GM23248 (cell line): ENCODE results near the gene OR2L2. TPM values are rescaled to one million over a fixed set of nuclear protein-coding genes. Genes with fewer than 3 reads are reported as not detected.
"Not testable (repeated sequence)": the region's sequence is repeated elsewhere in the genome, so short reads cannot be mapped to it uniquely, and the experiment has no call there.

Source experiments
- DNase-seq: peaks from one replicate; pipeline ENCODE4 v3.0.0-alpha.2; 2015
- H2AFZ ChIP-seq: fragments of 200-600 bp; sonication (generic); 2 replicates; pipeline ENCODE4 v1.6.1; 2016; ENCODE audit warnings: antibody characterized with exemption
- H3F3A ChIP-seq: fragments of 200-600 bp; sonication (generic); 2 replicates; pipeline ENCODE4 v1.6.1; 2016; ENCODE audit warnings: mild to moderate bottlenecking, antibody characterized with exemption, mixed run types; ENCODE audit not compliant: insufficient read depth
- H3K27ac ChIP-seq: fragments of 200-600 bp; sonication (generic); 2 replicates; pipeline ENCODE4 v1.5.1; 2016; ENCODE audit warnings: mild to moderate bottlenecking
- H3K27me3 ChIP-seq: fragments of 200-600 bp; sonication (generic); replicated peaks from 2 replicates; pipeline ENCODE4 v1.6.1; 2016; ENCODE audit warnings: mild to moderate bottlenecking; ENCODE audit not compliant: insufficient read depth
- H3K36me3 ChIP-seq: fragments of 200-600 bp; sonication (generic); 2 replicates; pipeline ENCODE4 v1.6.1; 2016; ENCODE audit warnings: low read depth, mild to moderate bottlenecking
- H3K4me1 ChIP-seq: fragments of 200-600 bp; sonication (generic); 2 replicates; pipeline ENCODE4 v1.6.1; 2016; ENCODE audit warnings: mild to moderate bottlenecking; ENCODE audit not compliant: insufficient read depth
- H3K4me2 ChIP-seq: fragments of 200-600 bp; sonication (generic); one replicate; pipeline ENCODE4 v1.6.1; 2016; ENCODE audit warnings: mild to moderate bottlenecking; ENCODE audit not compliant: unreplicated experiment
- H3K4me3 ChIP-seq: fragments of 200-600 bp; sonication (generic); 2 replicates; pipeline ENCODE4 v1.5.1; 2016; ENCODE audit warnings: mild to moderate bottlenecking
- H3K79me2 ChIP-seq: fragments of 200-600 bp; sonication (generic); 2 replicates; pipeline ENCODE4 v1.6.1; 2016; ENCODE audit warnings: mild to moderate bottlenecking; ENCODE audit not compliant: insufficient read depth
- H3K9ac ChIP-seq: fragments of 200-600 bp; sonication (generic); 2 replicates; pipeline ENCODE4 v1.6.1; 2016; ENCODE audit warnings: mild to moderate bottlenecking
- H3K9me2 ChIP-seq: fragments of 200-600 bp; sonication (generic); 2 replicates; pipeline ENCODE4 v1.6.1; 2016; ENCODE audit warnings: mixed run types, mild to moderate bottlenecking, moderate library complexity; ENCODE audit not compliant: insufficient read depth
- H3K9me3 ChIP-seq: fragments of 200-600 bp; sonication (generic); one replicate; pipeline ENCODE4 v1.6.1; 2017; ENCODE audit warnings: low read depth
- H4K20me1 ChIP-seq: fragments of 200-600 bp; sonication (generic); 2 replicates; pipeline ENCODE4 v1.6.0; 2016; ENCODE audit not compliant: insufficient read depth
- EZH2 ChIP-seq: fragments of 200-600 bp; sonication (generic); IDR thresholded peaks from 2 replicates; pipeline ENCODE4 v1.6.1; 2018; ENCODE audit warnings: antibody characterized with exemption, mild to moderate bottlenecking; ENCODE audit not compliant: insufficient read depth, poor library complexity, severe bottlenecking
- EZH2phosphoT487 ChIP-seq: fragments of 200-600 bp; sonication (generic); IDR thresholded peaks from 2 replicates; pipeline ENCODE4 v1.6.1; 2018; ENCODE audit warnings: antibody characterized with exemption, moderate library complexity, mild to moderate bottlenecking, low read depth; ENCODE audit not compliant: insufficient read depth
- WGBS, 2 experiments: methylation state at CpG; one replicate each; pipeline ENCODE4 v1.1.6; 2015 to 2017; ENCODE audit warnings: low lambda C conversion rate in 2 of 2, low coverage in 1 of 2; ENCODE audit errors: missing lambda C conversion rate in 2 of 2; 5-methylcytosine and 5-hydroxymethylcytosine counted together
- in situ Hi-C: fragments of 300-500 bp; cut with MboI; formaldehyde crosslinking; loops from 2 replicates; pipeline ENCODE4 v1.15.0; 2020
- polyA plus RNA-seq: library from polyadenylated mRNA; unstranded; fragments of >200 nt; fragmentation: Nextera tagmentation; extraction: Ambion mirVana; gene quantifications from 2 replicates; pipeline ENCODE4 v1.2.1, GENCODE V29; 2016
- small RNA-seq: library from RNA; depleted of rRNA; stranded (forward); fragments of <200 nt; gene quantifications from one replicate; pipeline ENCODE3, GENCODE V24; 2014; ENCODE audit warnings: low read depth, low replicate concordance
- total RNA-seq: library from RNA; depleted of rRNA; stranded (reverse); fragments of >200 nt; shearing (Covaris generic); gene quantifications from 2 replicates; pipeline ENCODE4 v1.2.3, GENCODE V29; 2014; rRNA removed

Gene OR2L2
- total and polyA plus RNA-seq, 2 experiments from 2014 or later = not detected

- Histone ChIP-seq H3K9me2 (no peaks in the 10 kb centered on the region), H3K9ac (no peak overlapping the region), H3K79me2 (no peaks in the 10 kb centered on the region), H3K27me3 (no peaks in the 10 kb centered on the region), H3K4me3 (no peak overlapping the region), H2AFZ (no peak overlapping the region), H3K9me3 (peaks cover 2% of the 10 kb centered on the region), H3F3A (no peaks in the 10 kb centered on the region), H3K27ac (no peak overlapping the region), H3K4me1 (no peaks in the 10 kb centered on the region), H3K4me2 (no peak overlapping the region), H3K36me3 (no peaks in the 10 kb centered on the region), H4K20me1 (no peaks in the 10 kb centered on the region)
- no peak for DNase-seq
- TF ChIP-seq EZH2phosphoT487 (no peak), EZH2 (no peak)
- WGBS, 2 experiments = 80 to 97% methylated on average over 2 to 3 of the region's 3 CpGs
- in situ Hi-C loops = no loop called here
Observed at GRCh38 chr1:248065604-248066003, 35.7 kb downstream of the OR2L2 start.

- DNase-seq, H3K27ac ChIP-seq, H3K9ac ChIP-seq, H3K4me1 ChIP-seq, H3K27me3 ChIP-seq, H3F3A ChIP-seq, H3K36me3 ChIP-seq, H4K20me1 ChIP-seq, H3K4me2 ChIP-seq, in situ Hi-C loops, H3K79me2 ChIP-seq, H2AFZ ChIP-seq, H3K9me3 ChIP-seq, H3K4me3 ChIP-seq, H3K9me2 ChIP-seq: not testable (repeated sequence)
- 37 to 50% methylated on average over 11 to 13 of the region's 17 CpGs for WGBS, 2 experiments
Observed at GRCh38 chr1:248083864-248084263, 54.0 kb downstream of the OR2L2 start.

Small RNA genes lying within 50 kb of the gene (small RNA-seq; reads per million reads assigned to genes)
- not detected for gene RF00019

Other genes starting within 250 kb of the OR2L2 start
- not detected in 2 replicates for gene OR14A16, start 206.0 kb upstream of the OR2L2 start, total RNA-seq
- gene OR14A16, start 206.0 kb upstream of the OR2L2 start, polyA plus RNA-seq = not detected in 2 replicates
- not detected in 2 replicates for gene OR11L1, start 188.2 kb upstream of the OR2L2 start, total RNA-seq
- not detected in 2 replicates for gene OR11L1, start 188.2 kb upstream of the OR2L2 start, polyA plus RNA-seq
- not detected in 2 replicates for gene TRIM58, start 172.9 kb upstream of the OR2L2 start, total RNA-seq
- gene TRIM58, start 172.9 kb upstream of the OR2L2 start, polyA plus RNA-seq = not detected in 2 replicates
- gene OR2W3, start 134.5 kb upstream of the OR2L2 start, total RNA-seq = not detected in 2 replicates
- not detected in 2 replicates for gene OR2W3, start 134.5 kb upstream of the OR2L2 start, polyA plus RNA-seq
- gene OR2T8, start 109.8 kb upstream of the OR2L2 start, total RNA-seq = not detected in 2 replicates
- not detected in 2 replicates for gene OR2T8, start 109.8 kb upstream of the OR2L2 start, polyA plus RNA-seq
- gene OR2AJ1, start 105.2 kb upstream of the OR2L2 start, total RNA-seq = not detected in 2 replicates
- gene OR2AJ1, start 105.2 kb upstream of the OR2L2 start, polyA plus RNA-seq = not detected in 2 replicates
- gene OR2L8, start 81.2 kb upstream of the OR2L2 start, total RNA-seq = not detected in 2 replicates
- not detected in 2 replicates for gene OR2L8, start 81.2 kb upstream of the OR2L2 start, polyA plus RNA-seq
- gene OR2AK2, start 64.8 kb upstream of the OR2L2 start, total RNA-seq = not detected in 2 replicates
- not detected in 2 replicates for gene OR2AK2, start 64.8 kb upstream of the OR2L2 start, polyA plus RNA-seq
- gene OR2L5, start 16.4 kb upstream of the OR2L2 start, total RNA-seq = not detected in 2 replicates
- gene OR2L5, start 16.4 kb upstream of the OR2L2 start, polyA plus RNA-seq = not detected in 2 replicates
- not detected in 2 replicates for gene OR2L3, start 16.8 kb downstream of the OR2L2 start, total RNA-seq
- gene OR2L3, start 16.8 kb downstream of the OR2L2 start, polyA plus RNA-seq = not detected in 2 replicates
- not detected in 2 replicates for gene OR2L13, start 65.1 kb downstream of the OR2L2 start, total RNA-seq
- not detected in 2 replicates for gene OR2L13, start 65.1 kb downstream of the OR2L2 start, polyA plus RNA-seq
- not detected in 2 replicates for gene OR2M5, start 115.1 kb downstream of the OR2L2 start, total RNA-seq
- gene OR2M5, start 115.1 kb downstream of the OR2L2 start, polyA plus RNA-seq = not detected in 2 replicates
- gene OR2M2, start 144.8 kb downstream of the OR2L2 start, total RNA-seq = not detected in 2 replicates
- not detected in 2 replicates for gene OR2M2, start 144.8 kb downstream of the OR2L2 start, polyA plus RNA-seq
- gene OR2M3, start 167.2 kb downstream of the OR2L2 start, total RNA-seq = not detected in 2 replicates
- not detected in 2 replicates for gene OR2M3, start 167.2 kb downstream of the OR2L2 start, polyA plus RNA-seq
- not detected in 2 replicates for gene OR2M4, start 201.3 kb downstream of the OR2L2 start, total RNA-seq
- gene OR2M4, start 201.3 kb downstream of the OR2L2 start, polyA plus RNA-seq = not detected in 2 replicates
- not detected in 2 replicates for gene OR2T33, start 247.9 kb downstream of the OR2L2 start, total RNA-seq
- gene OR2T33, start 247.9 kb downstream of the OR2L2 start, polyA plus RNA-seq = not detected in 2 replicates